ENCODE data around the gene FLRT1.

Gene FLRT1

GRCh38 chr11:64069401-64070313 is 33.9 kb downstream of the FLRT1 start:
- DNase-seq = no peak

- no peak for DNase-seq
Observed at GRCh38 chr11:64070314-64070681, 34.6 kb downstream of the FLRT1 start.

GRCh38 chr11:64071849-64072248 is 36.1 kb downstream of the FLRT1 start:
- no peak for DNase-seq

DNA sequence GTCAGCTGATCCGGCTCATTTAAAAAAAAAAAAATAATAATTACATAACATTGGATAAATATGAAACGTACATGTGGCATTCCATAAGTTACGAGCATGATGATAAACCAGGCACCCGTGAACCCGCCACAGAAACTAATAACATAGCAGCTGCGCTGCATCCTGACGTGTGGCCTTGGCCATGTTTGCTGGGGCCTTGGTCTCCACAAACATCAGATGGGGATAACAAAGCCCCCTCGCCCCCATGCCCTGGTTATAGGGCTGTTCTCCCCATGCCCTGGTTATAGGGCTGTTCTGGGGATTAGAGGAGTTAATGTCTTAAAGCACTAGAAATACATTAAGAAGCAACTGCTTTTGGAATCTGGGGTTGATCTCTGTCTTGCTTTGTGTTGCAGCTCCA is 36.7 kb downstream of the FLRT1 start:
- DNase-seq = no peak

DNA sequence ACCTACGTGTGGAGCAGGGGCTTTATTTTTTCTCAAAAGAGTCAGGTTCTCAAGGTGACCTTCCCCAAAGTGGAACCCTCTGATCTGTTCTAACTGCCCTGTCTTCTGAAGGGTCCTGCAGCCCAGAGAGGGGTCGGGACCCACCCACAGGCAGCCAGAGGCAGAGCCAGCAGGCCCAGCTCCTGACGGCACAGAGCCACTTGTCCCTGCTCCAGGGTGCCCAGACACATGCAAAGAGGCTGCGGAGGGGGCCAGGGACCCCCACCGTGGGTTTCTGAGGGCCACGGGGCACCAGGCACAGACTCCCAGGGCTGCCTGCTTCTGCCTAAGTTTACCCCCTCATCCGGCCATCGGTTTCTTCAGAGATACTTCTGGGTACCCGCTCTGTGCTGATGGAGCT is 37.1 kb downstream of the FLRT1 start:
- DNase-seq = no peak

GRCh38 chr11:64073542-64073941 is 37.8 kb downstream of the FLRT1 start:
- no peak for DNase-seq

- peak; percentile 24 to 32 for DNase-seq
Observed at GRCh38 chr11:64074239-64074638, 38.5 kb downstream of the FLRT1 start.

GRCh38 chr11:64076758-64077157 is 41.0 kb downstream of the FLRT1 start:
- no peak for DNase-seq

DNA sequence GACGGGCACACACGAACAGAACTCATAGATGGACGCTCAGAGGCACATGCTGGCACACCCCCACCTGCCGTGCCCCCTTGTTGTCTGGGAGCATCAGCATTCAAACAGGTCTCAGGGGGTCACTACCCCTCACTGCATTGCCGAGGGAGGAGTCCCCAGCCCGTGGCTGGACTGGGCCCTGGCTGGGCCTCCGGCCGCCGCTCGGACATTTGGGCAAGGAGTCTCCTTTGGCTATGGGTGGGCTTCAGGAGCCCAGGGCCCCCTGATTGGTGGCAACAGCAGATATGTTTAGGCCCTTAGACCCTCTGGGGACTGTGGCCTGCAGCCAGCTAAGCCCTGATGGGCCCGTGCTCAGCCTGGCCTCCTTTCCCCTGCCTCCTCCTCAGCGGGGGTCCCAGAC is 41.9 kb downstream of the FLRT1 start:
- no peak for DNase-seq

DNA sequence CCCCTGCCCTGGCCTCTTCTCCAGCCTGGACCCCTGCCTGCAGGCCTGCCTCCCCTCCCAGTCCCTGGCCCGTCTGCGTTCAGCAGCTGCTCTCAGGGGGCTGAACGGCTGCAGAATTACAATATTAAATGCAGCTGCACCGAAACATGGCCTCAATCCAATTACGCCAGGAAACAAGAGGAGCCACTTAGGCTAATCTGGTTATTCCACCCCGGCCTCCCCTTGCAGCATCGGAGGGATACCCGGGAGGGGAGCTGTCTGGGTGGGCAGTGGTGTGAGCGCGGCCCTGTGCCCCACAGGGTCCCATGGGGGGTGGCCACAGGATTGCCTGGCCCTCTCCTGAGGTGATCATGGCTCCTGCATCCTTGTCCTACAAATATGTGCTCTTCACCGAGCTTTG is 42.6 kb downstream of the FLRT1 start:
- DNase-seq = no peak

- no peak for DNase-seq
Observed at GRCh38 chr11:64078905-64079304, 43.2 kb downstream of the FLRT1 start.

GRCh38 chr11:64080390-64080789 is 44.7 kb downstream of the FLRT1 start:
- no peak for DNase-seq

GRCh38 chr11:64081745-64082442 is 46.2 kb downstream of the FLRT1 start:
- no peak for DNase-seq

DNA sequence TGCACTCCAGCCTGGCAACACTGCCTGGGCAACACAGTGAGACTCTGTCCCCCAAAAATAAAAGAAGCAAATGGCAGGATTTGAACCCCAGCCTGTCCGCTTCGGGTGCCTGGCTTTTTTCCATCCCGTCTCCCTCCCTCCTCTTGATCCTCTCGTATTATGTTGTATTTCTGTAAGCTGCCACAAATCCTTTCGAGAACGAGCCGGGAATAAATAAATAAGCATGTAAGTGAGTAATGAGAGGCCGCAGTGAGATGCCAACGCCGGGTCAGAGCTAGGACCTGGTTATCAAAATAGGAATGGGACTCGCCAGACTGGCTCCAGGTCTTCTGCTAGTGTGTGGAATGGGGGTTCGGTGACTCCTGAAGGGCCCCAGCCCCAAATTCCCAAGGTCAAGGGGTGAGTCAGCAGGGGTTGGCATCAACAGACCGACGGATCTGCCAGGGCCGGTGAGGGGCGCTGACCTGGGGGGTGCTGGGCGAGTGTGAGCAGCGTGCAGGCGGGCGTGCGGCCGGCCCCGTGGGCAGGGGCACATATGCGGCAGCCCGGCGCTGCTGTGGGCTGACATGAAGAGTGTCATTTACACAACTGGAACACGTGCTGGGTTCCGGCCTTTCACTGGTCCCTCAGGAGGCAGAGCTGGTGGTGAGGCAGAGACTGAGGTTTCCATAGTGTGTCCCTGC is 47.8 kb downstream of the FLRT1 start:
- DNase-seq = no peak

- no peak for DNase-seq
Observed at GRCh38 chr11:64084146-64084950, 48.6 kb downstream of the FLRT1 start.

- DNase-seq = no peak
Observed at GRCh38 chr11:64084951-64085710, 49.4 kb downstream of the FLRT1 start.
